Hepatocyte (in vitro differentiated cells): ENCODE results near the gene PPP1R2C. TPM values are rescaled to one million over a fixed set of nuclear protein-coding genes. Genes with fewer than 3 reads are reported as not detected.
A peak's percentile ranks its signal among the peaks of the same experiment; 100 is the strongest.

Experiments
- DNase-seq: peaks from one replicate; pipeline ENCODE4 v3.0.0-alpha.2; 2016; ENCODE audit warnings: low spot score
- H2AFZ ChIP-seq: fragments of 200-600 bp; sonication (generic); 2 replicates; pipeline ENCODE4 v1.6.0; 2016; ENCODE audit warnings: antibody characterized with exemption, mild to moderate bottlenecking
- H3K27ac ChIP-seq: fragments of 200-600 bp; sonication (generic); 2 replicates; pipeline ENCODE4 v1.5.1; 2016; ENCODE audit warnings: mild to moderate bottlenecking
- H3K27me3 ChIP-seq: fragments of 200-600 bp; sonication (generic); 2 replicates; pipeline ENCODE4 v1.6.1; 2016
- H3K36me3 ChIP-seq: fragments of 200-600 bp; sonication (generic); replicated peaks from 2 replicates; pipeline ENCODE4 v1.5.1; 2016; ENCODE audit warnings: low read depth; ENCODE audit not compliant: insufficient read depth
- H3K4me1 ChIP-seq: fragments of 200-600 bp; sonication (generic); 2 replicates; pipeline ENCODE4 v1.5.1; 2016; ENCODE audit warnings: mild to moderate bottlenecking, moderate library complexity; ENCODE audit not compliant: insufficient read depth
- H3K4me2 ChIP-seq: fragments of 200-600 bp; sonication (generic); 2 replicates; pipeline ENCODE4 v1.6.0; 2016
- H3K4me3 ChIP-seq: fragments of 200-600 bp; sonication (generic); 2 replicates; pipeline ENCODE4 v1.5.1; 2016; ENCODE audit warnings: mild to moderate bottlenecking
- H3K79me2 ChIP-seq: fragments of 200-600 bp; sonication (generic); 2 replicates; pipeline ENCODE4 v1.6.0; 2017; ENCODE audit warnings: mild to moderate bottlenecking
- H3K9me2 ChIP-seq: fragments of 200-600 bp; sonication (generic); replicated peaks from 2 replicates; pipeline ENCODE4 v1.6.0; 2017; ENCODE audit warnings: mild to moderate bottlenecking; ENCODE audit not compliant: insufficient read depth
- H3K9me3 ChIP-seq: fragments of 200-600 bp; sonication (generic); 2 replicates; pipeline ENCODE4 v1.5.1; 2016; ENCODE audit warnings: low read depth, mild to moderate bottlenecking
- H4K20me1 ChIP-seq: fragments of 200-600 bp; sonication (generic); 2 replicates; pipeline ENCODE4 v1.6.0; 2016; ENCODE audit warnings: mild to moderate bottlenecking; ENCODE audit not compliant: insufficient read depth, poor library complexity, severe bottlenecking
- EZH2 ChIP-seq: fragments of 200-600 bp; sonication (generic); IDR thresholded peaks from 2 replicates; pipeline ENCODE4 v1.6.1; 2016; ENCODE audit warnings: antibody characterized with exemption, mild to moderate bottlenecking, borderline replicate concordance
- EZH2phosphoT487 ChIP-seq: fragments of 200-600 bp; sonication (generic); IDR thresholded peaks from one replicate; pipeline ENCODE4 v1.6.1; 2018; ENCODE audit warnings: antibody characterized with exemption, mild to moderate bottlenecking, low read depth, moderate library complexity; ENCODE audit not compliant: unreplicated experiment, severe bottlenecking
- WGBS: methylation state at CpG from one replicate; pipeline ENCODE4 v1.1.6; 2016; ENCODE audit warnings: low lambda C conversion rate; ENCODE audit errors: missing lambda C conversion rate; 5-methylcytosine and 5-hydroxymethylcytosine counted together
- polyA plus RNA-seq: library from polyadenylated mRNA; unstranded; fragments of >200 nt; fragmentation: Nextera tagmentation; extraction: Ambion mirVana; gene quantifications from 2 replicates; pipeline ENCODE4 v1.2.1, GENCODE V29; 2016
- total RNA-seq: library from RNA; depleted of rRNA; stranded (reverse); fragments of >200 nt; gene quantifications from 2 replicates; pipeline ENCODE4 v1.2.3, GENCODE V29; 2014
- TF ChIP-seq, protein P1 (sequence below): fragments of 200-600 bp; sonication (generic); IDR thresholded peaks from 2 replicates; pipeline ENCODE4 v1.5.1; 2016; ENCODE audit warnings: antibody characterized with exemption, mild to moderate bottlenecking; ENCODE audit not compliant: poor library complexity

PPP1R2C gene
- total and polyA plus RNA-seq, 2 experiments from 2014 or later, result not detected

DNA sequence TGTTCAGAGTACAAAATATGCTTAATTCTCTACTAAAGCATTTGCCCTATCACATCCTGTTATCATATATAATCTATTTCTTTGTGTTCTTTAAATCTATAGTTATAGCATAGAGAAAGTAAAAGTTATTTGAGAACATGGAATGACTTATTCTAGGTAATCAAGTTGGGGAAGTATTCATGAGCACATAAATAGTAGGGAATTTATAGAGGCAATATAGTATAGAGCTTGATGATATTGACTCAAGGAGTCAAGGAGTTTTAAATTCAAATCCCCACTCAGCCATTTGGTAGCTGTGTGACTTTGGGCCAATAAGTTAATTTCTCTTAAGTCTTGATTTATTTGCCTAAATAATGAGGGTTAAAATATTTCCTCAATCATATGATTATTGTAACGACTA, 37.5 kb downstream of the PPP1R2C start:
- Histone ChIP-seq H3K4me1 (peaks cover 15% of the 10 kb centered on the region), H3K9me2 (no peaks in the 10 kb centered on the region), H3K27me3 (no peaks in the 10 kb centered on the region), H4K20me1 (no peaks in the 10 kb centered on the region), H2AFZ (no peak overlapping the region), H3K4me2 (no peak overlapping the region), H3K79me2 (no peaks in the 10 kb centered on the region), H3K9me3 (no peaks in the 10 kb centered on the region), H3K27ac (no peak overlapping the region), H3K36me3 (no peaks in the 10 kb centered on the region), H3K4me3 (no peak overlapping the region)
- no peak for DNase-seq
- WGBS, result 97% methylated on average over 1 of the region's 1 CpG
- TF ChIP-seq EZH2 (no peak), EZH2phosphoT487 (no peak)
- TF ChIP-seq, protein P1, sequence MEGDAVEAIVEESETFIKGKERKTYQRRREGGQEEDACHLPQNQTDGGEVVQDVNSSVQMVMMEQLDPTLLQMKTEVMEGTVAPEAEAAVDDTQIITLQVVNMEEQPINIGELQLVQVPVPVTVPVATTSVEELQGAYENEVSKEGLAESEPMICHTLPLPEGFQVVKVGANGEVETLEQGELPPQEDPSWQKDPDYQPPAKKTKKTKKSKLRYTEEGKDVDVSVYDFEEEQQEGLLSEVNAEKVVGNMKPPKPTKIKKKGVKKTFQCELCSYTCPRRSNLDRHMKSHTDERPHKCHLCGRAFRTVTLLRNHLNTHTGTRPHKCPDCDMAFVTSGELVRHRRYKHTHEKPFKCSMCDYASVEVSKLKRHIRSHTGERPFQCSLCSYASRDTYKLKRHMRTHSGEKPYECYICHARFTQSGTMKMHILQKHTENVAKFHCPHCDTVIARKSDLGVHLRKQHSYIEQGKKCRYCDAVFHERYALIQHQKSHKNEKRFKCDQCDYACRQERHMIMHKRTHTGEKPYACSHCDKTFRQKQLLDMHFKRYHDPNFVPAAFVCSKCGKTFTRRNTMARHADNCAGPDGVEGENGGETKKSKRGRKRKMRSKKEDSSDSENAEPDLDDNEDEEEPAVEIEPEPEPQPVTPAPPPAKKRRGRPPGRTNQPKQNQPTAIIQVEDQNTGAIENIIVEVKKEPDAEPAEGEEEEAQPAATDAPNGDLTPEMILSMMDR, result no peak

DNA sequence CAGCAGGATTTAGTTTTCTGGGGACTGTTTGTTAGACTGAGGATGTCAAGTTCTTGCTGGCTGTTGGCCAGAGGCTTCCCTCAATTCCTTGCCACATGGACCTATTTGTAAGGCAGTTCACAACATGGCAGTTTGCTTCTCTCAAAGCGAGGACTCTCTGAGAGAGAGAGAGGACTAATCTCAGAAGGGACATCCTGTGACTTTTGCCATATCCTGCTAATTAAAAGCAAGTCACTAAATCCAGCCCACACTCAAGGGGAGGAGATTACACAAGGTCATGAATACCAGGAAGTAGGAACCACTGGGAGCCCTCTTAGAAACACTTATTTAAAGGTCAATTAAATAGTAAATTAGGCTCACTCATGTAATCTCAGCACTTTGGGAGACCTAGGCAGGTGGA, 38.2 kb downstream of the PPP1R2C start:
- Histone ChIP-seq H3K27me3 (no peaks in the 10 kb centered on the region), H2AFZ (peak overlapping the region; percentile 49), H4K20me1 (no peaks in the 10 kb centered on the region), H3K4me2 (no peak overlapping the region), H3K36me3 (no peaks in the 10 kb centered on the region), H3K9me2 (no peaks in the 10 kb centered on the region), H3K9me3 (no peaks in the 10 kb centered on the region), H3K4me3 (no peak overlapping the region), H3K27ac (peak overlapping the region; percentile 21), H3K4me1 (peaks cover 15% of the 10 kb centered on the region), H3K79me2 (no peaks in the 10 kb centered on the region)
- 80% methylated on average over 1 of the region's 1 CpG for WGBS
- DNase-seq, result no peak
- TF ChIP-seq, protein P1, result no peak

DNA sequence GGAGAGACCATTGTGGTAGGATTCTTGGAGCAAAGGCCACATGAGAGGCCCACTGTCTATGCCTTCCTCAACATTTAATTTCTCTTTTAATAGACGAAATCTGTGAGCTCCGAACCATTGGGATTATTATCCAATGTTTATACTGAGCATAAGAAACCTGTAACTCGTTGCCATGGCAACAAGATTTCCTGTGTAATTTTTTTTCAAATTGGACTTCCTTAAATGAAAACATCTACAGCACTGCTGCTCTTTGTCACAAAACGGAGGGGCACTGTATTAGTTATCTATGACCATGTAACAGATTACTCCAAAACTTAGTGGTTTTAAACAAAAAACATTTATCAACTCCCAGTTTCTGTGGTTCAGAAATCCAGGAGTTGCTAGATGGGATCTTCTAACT, 38.7 kb downstream of the PPP1R2C start:
- Histone ChIP-seq H3K27ac (peak overlapping the region; percentile 21), H3K9me3 (no peaks in the 10 kb centered on the region), H3K36me3 (no peaks in the 10 kb centered on the region), H3K27me3 (no peaks in the 10 kb centered on the region), H3K4me2 (no peak overlapping the region), H2AFZ (peak overlapping the region; percentile 49), H3K79me2 (no peaks in the 10 kb centered on the region), H3K4me3 (no peak overlapping the region), H3K4me1 (peaks cover 15% of the 10 kb centered on the region), H3K9me2 (no peaks in the 10 kb centered on the region), H4K20me1 (no peaks in the 10 kb centered on the region)
- TF ChIP-seq EZH2, result no peak
- TF ChIP-seq, protein P1, result no peak
- no peak for TF ChIP-seq EZH2phosphoT487
- peak; percentile 13 for DNase-seq
- 83% methylated on average over 4 of the region's 4 CpGs for WGBS

DNA sequence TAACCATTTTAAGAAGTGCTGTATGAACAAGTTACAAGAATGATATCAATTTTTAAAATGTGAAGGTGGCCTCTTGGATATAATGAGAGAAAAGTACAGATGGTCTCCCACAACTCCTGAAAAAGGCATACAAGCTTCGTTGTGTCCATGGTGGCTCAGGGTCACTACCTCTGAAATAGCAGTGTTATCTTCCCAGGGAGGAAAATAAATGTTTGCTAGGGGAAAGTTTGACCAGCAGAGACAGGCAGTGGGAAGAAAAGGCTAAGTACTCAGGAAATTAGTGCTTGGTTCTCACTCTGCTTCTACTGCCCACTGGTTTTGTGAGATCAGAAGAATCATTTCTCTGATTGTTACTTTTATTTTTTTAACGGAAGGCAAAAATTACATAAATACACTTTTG, 39.4 kb downstream of the PPP1R2C start:
- no peak for DNase-seq
- H3K9me3 ChIP-seq, result no peaks in the 10 kb centered on the region
- H3K36me3 ChIP-seq, result no peaks in the 10 kb centered on the region
- peaks cover 15% of the 10 kb centered on the region for H3K4me1 ChIP-seq
- H3K4me2 ChIP-seq, result no peak overlapping the region
- TF ChIP-seq EZH2, result no peak
- H3K79me2 ChIP-seq, result no peaks in the 10 kb centered on the region
- 81% methylated on average over 2 of the region's 2 CpGs for WGBS
- no peaks in the 10 kb centered on the region for H4K20me1 ChIP-seq
- no peak overlapping the region for H3K4me3 ChIP-seq
- H3K27ac ChIP-seq, result peak overlapping the region; percentile 21
- no peaks in the 10 kb centered on the region for H3K9me2 ChIP-seq
- H3K27me3 ChIP-seq, result no peaks in the 10 kb centered on the region
- H2AFZ ChIP-seq, result no peak overlapping the region
